HFF-Myc (cell line): ENCODE data around the gene SMYD3.

Experiments used
- DNase-seq: peaks from one replicate; pipeline ENCODE4 v3.0.0-alpha.2; 2011; ENCODE audit warnings: low read depth; ENCODE audit errors: extremely low read depth
- H3K4me3 ChIP-seq: replicated peaks from 2 replicates; pipeline ENCODE4 v1.5.1; 2011; ENCODE audit warnings: low read depth, mild to moderate bottlenecking, control low read depth, low read length
- TF ChIP-seq, protein P1 (sequence below): IDR thresholded peaks from 2 replicates; pipeline ENCODE4 v1.5.1; 2012; ENCODE audit warnings: mild to moderate bottlenecking, low read depth, low read length, control low read depth; ENCODE audit errors: missing control alignments

The SMYD3 gene

DNA sequence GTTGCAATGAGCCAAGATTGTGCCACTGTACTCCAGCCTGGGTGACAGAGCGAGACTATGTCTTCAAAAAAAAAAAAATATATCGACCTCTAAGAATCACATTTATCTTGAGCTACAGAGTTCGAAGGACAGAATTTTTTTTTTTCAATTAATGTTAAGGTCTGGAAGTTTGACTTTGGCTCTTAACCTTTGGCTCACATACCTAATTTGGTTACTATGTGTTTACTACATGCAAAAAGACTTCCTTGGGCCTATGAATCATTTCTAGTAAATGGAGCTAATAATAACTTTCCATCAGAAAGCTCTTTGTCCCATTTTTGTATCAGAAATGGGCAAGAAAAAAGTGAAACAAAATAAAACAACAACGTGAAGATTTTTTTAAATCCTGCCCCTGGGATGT, 351.2 kb downstream of the SMYD3 start:
- no peak overlapping the region for H3K4me3 ChIP-seq
- TF ChIP-seq, protein P1, sequence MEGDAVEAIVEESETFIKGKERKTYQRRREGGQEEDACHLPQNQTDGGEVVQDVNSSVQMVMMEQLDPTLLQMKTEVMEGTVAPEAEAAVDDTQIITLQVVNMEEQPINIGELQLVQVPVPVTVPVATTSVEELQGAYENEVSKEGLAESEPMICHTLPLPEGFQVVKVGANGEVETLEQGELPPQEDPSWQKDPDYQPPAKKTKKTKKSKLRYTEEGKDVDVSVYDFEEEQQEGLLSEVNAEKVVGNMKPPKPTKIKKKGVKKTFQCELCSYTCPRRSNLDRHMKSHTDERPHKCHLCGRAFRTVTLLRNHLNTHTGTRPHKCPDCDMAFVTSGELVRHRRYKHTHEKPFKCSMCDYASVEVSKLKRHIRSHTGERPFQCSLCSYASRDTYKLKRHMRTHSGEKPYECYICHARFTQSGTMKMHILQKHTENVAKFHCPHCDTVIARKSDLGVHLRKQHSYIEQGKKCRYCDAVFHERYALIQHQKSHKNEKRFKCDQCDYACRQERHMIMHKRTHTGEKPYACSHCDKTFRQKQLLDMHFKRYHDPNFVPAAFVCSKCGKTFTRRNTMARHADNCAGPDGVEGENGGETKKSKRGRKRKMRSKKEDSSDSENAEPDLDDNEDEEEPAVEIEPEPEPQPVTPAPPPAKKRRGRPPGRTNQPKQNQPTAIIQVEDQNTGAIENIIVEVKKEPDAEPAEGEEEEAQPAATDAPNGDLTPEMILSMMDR = no peak
- no peak for DNase-seq

DNA sequence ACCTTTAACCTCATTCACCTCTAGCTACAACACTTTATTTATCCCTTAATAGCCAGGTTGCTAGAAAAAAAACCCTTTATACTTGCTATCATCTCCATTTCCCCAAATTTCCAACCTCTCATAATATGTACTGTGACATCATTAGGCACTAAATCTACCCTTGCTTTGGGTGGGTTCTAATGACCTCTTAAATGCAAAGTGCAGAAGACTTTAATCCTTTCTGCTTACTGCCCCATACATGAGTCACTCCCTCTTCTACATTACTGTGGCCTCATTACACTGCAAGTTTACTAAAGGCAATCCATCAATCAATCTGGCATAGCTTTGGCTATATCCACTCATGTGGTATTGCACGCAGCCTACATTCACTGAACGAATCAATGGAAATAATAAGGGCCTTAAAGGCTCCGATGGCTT, 353.3 kb downstream of the SMYD3 start:
- no peak for DNase-seq
- no peak overlapping the region for H3K4me3 ChIP-seq
- TF ChIP-seq, protein P1 = no peak

DNA sequence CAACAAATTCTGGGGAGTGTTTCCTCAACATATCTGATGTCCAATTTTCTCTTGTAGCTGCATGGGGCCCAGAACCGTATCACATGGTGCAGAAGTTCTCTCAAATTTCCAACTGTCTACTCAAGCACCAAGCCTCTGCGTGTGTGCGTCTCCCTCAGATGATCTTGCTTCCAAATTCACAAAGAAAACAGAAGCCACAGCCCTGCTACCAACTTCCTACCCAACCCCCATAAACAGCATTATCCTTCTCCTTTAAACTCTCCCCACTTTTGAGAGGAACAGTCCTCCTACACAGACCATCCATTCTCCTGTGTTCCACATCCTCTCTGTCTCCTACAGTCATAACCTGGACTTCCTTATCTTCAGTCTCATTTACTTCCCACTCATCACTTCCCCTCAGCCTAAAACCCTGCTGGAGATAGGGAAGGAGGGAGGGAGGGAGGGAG, 354.1 kb downstream of the SMYD3 start:
- DNase-seq = no peak
- H3K4me3 ChIP-seq = no peak overlapping the region
- TF ChIP-seq, protein P1 = no peak

DNA sequence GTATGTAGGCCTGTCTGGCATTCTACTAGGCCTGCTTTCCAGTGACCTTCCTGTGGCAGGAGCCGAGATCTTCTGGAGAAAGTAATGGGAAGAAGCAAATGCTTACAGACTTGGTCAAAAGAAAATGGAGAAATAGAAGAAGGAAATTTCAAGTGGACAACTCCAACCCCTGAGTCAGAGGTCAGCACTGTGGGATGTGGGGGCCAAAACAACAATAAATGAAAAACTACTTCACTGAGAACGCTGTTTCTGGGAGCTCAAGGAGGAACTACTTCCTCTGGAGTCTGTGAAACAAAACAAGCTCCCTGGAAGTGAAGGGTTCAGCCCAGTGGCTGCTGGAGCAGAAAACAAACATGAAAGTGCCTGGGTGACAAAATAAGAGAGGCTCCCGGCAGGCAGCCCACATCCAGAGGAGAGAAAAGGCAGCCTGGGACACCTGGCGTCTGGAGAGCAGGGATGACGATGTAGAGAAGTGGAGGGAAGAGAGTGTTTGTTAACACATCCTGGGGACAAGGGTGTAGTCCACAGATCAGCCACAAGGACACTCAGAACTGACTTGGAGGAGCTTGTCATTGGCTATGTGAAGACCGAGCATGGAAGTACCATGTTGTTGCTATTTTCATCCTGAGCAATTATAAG, 355.2 kb downstream of the SMYD3 start:
- H3K4me3 ChIP-seq = no peak overlapping the region
- TF ChIP-seq, protein P1 = no peak
- no peak for DNase-seq

DNA sequence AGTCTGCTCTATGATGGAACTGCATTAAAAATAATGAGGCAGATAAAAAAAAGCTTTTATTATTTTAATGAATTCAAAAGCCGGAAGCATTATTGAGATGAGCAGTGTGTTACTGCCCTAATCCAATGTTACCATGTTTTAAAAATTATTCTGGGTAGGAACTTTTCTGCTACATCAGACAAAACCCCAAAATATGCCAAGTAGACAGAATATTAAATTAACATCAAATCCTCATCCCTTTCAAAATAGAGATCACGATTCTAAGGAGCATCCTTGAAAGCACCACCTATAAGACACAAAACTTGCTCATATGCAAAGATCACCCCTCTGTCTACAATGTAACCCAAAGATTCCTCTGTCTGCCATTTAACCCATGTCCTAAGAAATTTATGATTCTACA, 357.5 kb downstream of the SMYD3 start:
- TF ChIP-seq, protein P1 = no peak
- no peak overlapping the region for H3K4me3 ChIP-seq
- no peak for DNase-seq

DNA sequence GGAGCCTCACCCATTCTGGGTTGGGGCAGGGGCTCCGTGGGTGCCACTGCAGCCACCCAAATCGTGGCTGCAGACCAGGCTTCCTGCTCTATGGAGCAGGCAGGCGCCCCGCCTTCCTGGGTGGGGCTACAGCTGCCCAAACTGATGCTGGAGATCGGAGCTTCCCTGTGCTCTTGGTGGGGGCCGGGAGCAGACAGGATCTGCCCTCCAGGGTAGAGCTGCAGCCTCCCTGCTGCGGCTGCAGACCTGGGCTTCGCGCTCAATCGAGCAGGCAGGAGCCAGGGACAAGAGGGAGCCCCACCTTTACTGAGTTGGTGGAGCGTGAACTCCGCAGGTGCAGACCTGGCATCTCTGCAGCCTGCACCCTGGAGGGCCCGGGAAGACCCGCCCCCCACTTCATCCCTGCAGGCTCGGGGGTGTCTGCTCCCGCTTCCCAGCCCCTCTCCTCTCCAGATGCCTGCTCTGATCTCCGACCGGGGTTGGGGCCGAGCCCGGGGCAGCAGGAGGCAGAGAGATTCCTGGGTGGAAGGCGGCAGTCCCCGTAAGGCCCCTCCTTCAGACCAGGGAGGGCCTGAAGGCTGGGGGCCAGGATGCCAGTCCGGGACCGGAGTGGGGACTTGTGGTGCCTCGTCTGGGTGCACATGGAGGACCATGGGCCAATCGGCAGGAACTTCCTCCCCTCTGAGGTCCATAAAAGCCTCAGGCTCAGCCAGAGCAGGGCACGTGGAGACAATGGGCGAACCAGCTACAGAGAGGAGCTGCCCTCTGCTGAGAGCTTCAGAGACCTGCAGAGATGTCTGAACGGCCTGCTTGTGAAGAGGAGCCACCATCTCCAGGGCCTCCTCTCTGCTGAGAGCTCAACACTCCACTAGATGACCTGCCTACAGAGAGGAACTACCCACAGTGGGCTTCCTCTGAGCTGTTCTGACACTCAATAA, 359.3 kb downstream of the SMYD3 start:
- H3K4me3 ChIP-seq = no peak overlapping the region
- TF ChIP-seq, protein P1 = no peak
- DNase-seq = no peak
